ENCODE measurements around the gene PAN2. TPM values are rescaled to one million over a fixed set of nuclear protein-coding genes. Genes with fewer than 3 reads are reported as not detected.

Gene PAN2
- total and polyA plus RNA-seq, 4 donors: 41.0 to 74.9 (median 64.6) TPM

Small RNA genes lying within 50 kb of the gene (small RNA-seq; reads per million reads assigned to genes)
- gene RNU7-40P (ENCODE audit: low replicate concordance): not detected

Other genes with a start within 250 kb of the PAN2 start
- gene PA2G4, start 229.4 kb downstream of the PAN2 start, total RNA-seq: 100 to 1,000 TPM in 1 of 2 donors, 10 to 100 TPM in 1; 63.6 to 106 TPM
- 100 to 1,000 TPM; 123 to 126 TPM for gene PA2G4, start 229.4 kb downstream of the PAN2 start, polyA plus RNA-seq (ENCODE audit: insufficient read length in 2 of 2)
- gene RPL41, start 217.4 kb downstream of the PAN2 start, total RNA-seq: 1,000 to 10,000 TPM in 1 of 2 donors, 100 to 1,000 TPM in 1; 970 to 5,681 TPM
- 1,000 to 10,000 TPM; 2,766 to 3,172 TPM for gene RPL41, start 217.4 kb downstream of the PAN2 start, polyA plus RNA-seq (ENCODE audit: insufficient read length in 2 of 2)
- gene ZC3H10, start 215.7 kb downstream of the PAN2 start, total RNA-seq: 1 to 10 TPM; 5.2 to 7.1 TPM
- 1 to 10 TPM; 4.1 to 6.0 TPM for gene ZC3H10, start 215.7 kb downstream of the PAN2 start, polyA plus RNA-seq (ENCODE audit: insufficient read length in 2 of 2)
- gene ESYT1, start 205.7 kb downstream of the PAN2 start, total RNA-seq: 10 to 100 TPM; 72.6 to 76.6 TPM
- gene ESYT1, start 205.7 kb downstream of the PAN2 start, polyA plus RNA-seq (ENCODE audit: insufficient read length in 2 of 2): 10 to 100 TPM; 42.6 to 49.7 TPM
- gene MYL6B, start 181.4 kb downstream of the PAN2 start, total RNA-seq: 100 to 1,000 TPM in 1 of 2 donors, 10 to 100 TPM in 1; 69.4 to 199 TPM
- 100 to 1,000 TPM; 276 to 287 TPM for gene MYL6B, start 181.4 kb downstream of the PAN2 start, polyA plus RNA-seq (ENCODE audit: insufficient read length in 2 of 2)
- 1,000 to 10,000 TPM in 1 of 2 donors, 100 to 1,000 TPM in 1; 887 to 2,396 TPM for gene MYL6, start 175.6 kb downstream of the PAN2 start, total RNA-seq
- gene MYL6, start 175.6 kb downstream of the PAN2 start, polyA plus RNA-seq (ENCODE audit: insufficient read length in 2 of 2): 1,000 to 10,000 TPM; 1,367 to 1,524 TPM
- gene SMARCC2, start 144.5 kb downstream of the PAN2 start, total RNA-seq: 100 to 1,000 TPM in 1 of 2 donors, 10 to 100 TPM in 1; 66.2 to 104 TPM
- gene SMARCC2, start 144.5 kb downstream of the PAN2 start, polyA plus RNA-seq (ENCODE audit: insufficient read length in 2 of 2): 100 to 1,000 TPM; 141 to 143 TPM
- 10 to 100 TPM; 58.0 to 75.1 TPM for gene RNF41, start 112.1 kb downstream of the PAN2 start, total RNA-seq
- gene RNF41, start 112.1 kb downstream of the PAN2 start, polyA plus RNA-seq (ENCODE audit: insufficient read length in 2 of 2): 10 to 100 TPM; 51.5 to 56.7 TPM
- 10 to 100 TPM; 20.8 to 45.5 TPM for gene NABP2, start 109.7 kb downstream of the PAN2 start, total RNA-seq
- 10 to 100 TPM; 46.3 to 48.3 TPM for gene NABP2, start 109.7 kb downstream of the PAN2 start, polyA plus RNA-seq (ENCODE audit: insufficient read length in 2 of 2)
- under 1 TPM in 1 of 2 donors, not detected in 1; 0.66 TPM for gene SLC39A5, start 103.9 kb downstream of the PAN2 start, total RNA-seq
- gene SLC39A5, start 103.9 kb downstream of the PAN2 start, polyA plus RNA-seq (ENCODE audit: insufficient read length in 2 of 2): 1 to 10 TPM in 1 of 2 donors, under 1 TPM in 1; 0.60 to 1.9 TPM
- gene ANKRD52, start 75.6 kb downstream of the PAN2 start, total RNA-seq: 10 to 100 TPM; 20.9 to 23.2 TPM
- 10 to 100 TPM; 42.7 to 54.7 TPM for gene ANKRD52, start 75.6 kb downstream of the PAN2 start, polyA plus RNA-seq (ENCODE audit: insufficient read length in 2 of 2)
- 10 to 100 TPM; 13.4 to 19.0 TPM for gene COQ10A, start 67.1 kb downstream of the PAN2 start, total RNA-seq
- gene COQ10A, start 67.1 kb downstream of the PAN2 start, polyA plus RNA-seq (ENCODE audit: insufficient read length in 2 of 2): 10 to 100 TPM; 24.9 to 29.9 TPM
- 100 to 1,000 TPM in 1 of 2 donors, 10 to 100 TPM in 1; 79.6 to 179 TPM for gene CS, start 33.7 kb downstream of the PAN2 start, total RNA-seq
- 100 to 1,000 TPM; 196 to 202 TPM for gene CS, start 33.7 kb downstream of the PAN2 start, polyA plus RNA-seq (ENCODE audit: insufficient read length in 2 of 2)
- 100 to 1,000 TPM in 1 of 2 donors, 10 to 100 TPM in 1; 46.7 to 163 TPM for gene CNPY2, start 18.0 kb downstream of the PAN2 start, total RNA-seq
- 100 to 1,000 TPM; 144 to 145 TPM for gene CNPY2, start 18.0 kb downstream of the PAN2 start, polyA plus RNA-seq (ENCODE audit: insufficient read length in 2 of 2)
- under 1 TPM in 1 of 2 donors, not detected in 1; 0.22 TPM for gene IL23A, start 4.9 kb upstream of the PAN2 start, total RNA-seq
- under 1 TPM; 0.46 to 0.80 TPM for gene IL23A, start 4.9 kb upstream of the PAN2 start, polyA plus RNA-seq (ENCODE audit: insufficient read length in 2 of 2)
- 100 to 1,000 TPM; 120 to 145 TPM for gene STAT2, start 26.1 kb upstream of the PAN2 start, total RNA-seq
- 100 to 1,000 TPM in 1 of 2 donors, 10 to 100 TPM in 1; 72.4 to 120 TPM for gene STAT2, start 26.1 kb upstream of the PAN2 start, polyA plus RNA-seq (ENCODE audit: insufficient read length in 2 of 2)
- gene APOF, start 28.9 kb upstream of the PAN2 start, total RNA-seq: not detected
- gene APOF, start 28.9 kb upstream of the PAN2 start, polyA plus RNA-seq (ENCODE audit: insufficient read length in 2 of 2): under 1 TPM in 1 of 2 donors, not detected in 1; 0.12 TPM
- 10 to 100 TPM; 10.1 to 10.6 TPM for gene TIMELESS, start 115.4 kb upstream of the PAN2 start, total RNA-seq
- gene TIMELESS, start 115.4 kb upstream of the PAN2 start, polyA plus RNA-seq (ENCODE audit: insufficient read length in 2 of 2): 10 to 100 TPM; 20.4 to 24.8 TPM
- gene MIP, start 120.7 kb upstream of the PAN2 start, total RNA-seq: under 1 TPM in 1 of 2 donors, not detected in 1; 0.30 TPM
- gene MIP, start 120.7 kb upstream of the PAN2 start, polyA plus RNA-seq (ENCODE audit: insufficient read length in 2 of 2): under 1 TPM in 1 of 2 donors, not detected in 1; 0.60 TPM
- gene SPRYD4, start 134.6 kb upstream of the PAN2 start, total RNA-seq: 1 to 10 TPM; 1.7 to 3.8 TPM
- gene SPRYD4, start 134.6 kb upstream of the PAN2 start, polyA plus RNA-seq (ENCODE audit: insufficient read length in 2 of 2): 1 to 10 TPM; 2.7 to 5.1 TPM
- 10 to 100 TPM in 1 of 2 donors, 1 to 10 TPM in 1; 3.1 to 10.5 TPM for gene GLS2, start 154.2 kb upstream of the PAN2 start, total RNA-seq
- 10 to 100 TPM in 1 of 2 donors, 1 to 10 TPM in 1; 9.6 to 10.8 TPM for gene GLS2, start 154.2 kb upstream of the PAN2 start, polyA plus RNA-seq (ENCODE audit: insufficient read length in 2 of 2)
- gene RBMS2, start 187.8 kb upstream of the PAN2 start, total RNA-seq: 10 to 100 TPM; 12.3 to 19.8 TPM
- gene RBMS2, start 187.8 kb upstream of the PAN2 start, polyA plus RNA-seq (ENCODE audit: insufficient read length in 2 of 2): 10 to 100 TPM; 13.0 to 23.7 TPM